ENCODE measurements around the gene TSSK1B.

Gene TSSK1B

GRCh38 chr5:113397046-113397445, 37.7 kb downstream of the TSSK1B start:
- no peak for DNase-seq

- DNase-seq = no peak
These were observed 40.1 kb downstream of the TSSK1B start for GRCh38 chr5:113394658-113395057.

GRCh38 chr5:113390224-113390623, 44.6 kb downstream of the TSSK1B start:
- DNase-seq = no peak

- no peak for DNase-seq
These were observed 45.7 kb downstream of the TSSK1B start for GRCh38 chr5:113389116-113389515.

- no peak for DNase-seq
These were observed 46.9 kb downstream of the TSSK1B start for GRCh38 chr5:113387844-113388243.

- no peak for DNase-seq
These were observed 50.0 kb downstream of the TSSK1B start for GRCh38 chr5:113384782-113385285.

- DNase-seq = no peak
These were observed 52.1 kb downstream of the TSSK1B start for GRCh38 chr5:113382731-113383130.
